GM19324 (cell line): ENCODE data around the gene SEC22B.
"Not testable (repeated sequence)": the region's sequence is repeated elsewhere in the genome, so short reads cannot be mapped to it uniquely, and the experiment has no call there.

Source experiments
- ATAC-seq: cut with Tn5 transposase; IDR thresholded peaks from one replicate; pipeline ENCODE4 v1.9.1; 2021; ENCODE audit warnings: mild to moderate bottlenecking, moderate library complexity; ENCODE audit not compliant: unreplicated experiment, low FRiP score

Gene SEC22B

DNA sequence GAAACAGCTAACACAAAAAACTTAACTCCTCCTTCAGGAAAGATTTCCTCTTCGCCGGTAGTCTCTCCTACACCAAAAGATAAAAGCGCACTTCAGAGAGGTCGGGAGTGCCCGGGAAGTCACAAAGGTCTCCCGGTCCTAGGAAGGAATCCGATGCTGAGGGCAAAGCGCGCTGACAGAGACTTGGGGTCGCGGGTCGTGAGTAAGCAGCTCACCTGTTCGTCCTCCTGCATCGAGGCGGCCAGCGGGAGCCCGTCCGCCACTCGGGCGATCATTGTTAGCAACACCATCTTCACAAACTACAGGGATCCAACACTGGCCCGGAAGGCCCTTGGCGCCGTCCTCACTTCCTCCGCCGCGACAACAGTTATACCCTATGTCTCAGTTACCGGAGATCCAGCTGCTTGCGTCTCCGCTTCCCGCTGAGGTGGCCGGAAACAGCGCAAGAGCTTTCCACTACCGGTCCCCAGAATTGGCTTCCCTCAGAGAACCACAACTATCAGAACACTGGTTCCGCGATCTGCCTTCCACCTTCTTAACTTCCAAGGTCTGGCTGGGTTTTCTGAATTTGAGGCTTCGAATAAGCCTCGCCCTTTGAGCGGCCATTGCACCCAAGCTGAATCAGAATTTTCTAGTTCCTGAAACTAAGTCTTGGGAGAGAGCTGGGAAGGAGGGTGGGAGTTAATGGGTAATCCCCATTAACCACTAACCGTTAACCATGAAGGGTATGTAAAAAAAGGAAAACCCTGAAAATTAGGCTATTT is at the start of gene SEC22B:
Gene SEC22B (minus strand): TSS at position 429 of the 764 bp plus-strand sequence. CDS start 139 bp downstream, at position 290.
- ATAC-seq, result peak; percentile 96

DNA sequence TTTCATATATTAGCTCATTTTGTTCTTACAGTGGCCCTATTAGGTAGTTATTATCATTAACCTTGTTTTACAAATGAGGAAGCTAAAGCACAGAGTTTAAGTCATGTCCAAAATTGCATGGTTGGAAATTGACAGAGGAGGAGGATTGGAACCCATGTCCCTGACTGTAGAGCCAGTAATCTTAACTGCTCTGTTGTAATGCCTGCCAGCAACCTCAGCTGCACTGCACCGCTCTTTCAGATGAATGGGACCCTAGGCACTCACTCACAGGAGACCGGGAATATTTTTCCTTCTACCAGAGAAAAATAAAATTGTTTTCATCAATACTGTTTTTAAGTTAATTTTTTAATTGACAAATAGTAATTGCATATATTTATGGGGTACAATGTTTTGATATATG is 41.6 kb upstream of the SEC22B start:
- ATAC-seq, result not testable (repeated sequence)

GRCh38 chr1:120217175-120217929 is 41.0 kb upstream of the SEC22B start:
- ATAC-seq, result not testable (repeated sequence)

DNA sequence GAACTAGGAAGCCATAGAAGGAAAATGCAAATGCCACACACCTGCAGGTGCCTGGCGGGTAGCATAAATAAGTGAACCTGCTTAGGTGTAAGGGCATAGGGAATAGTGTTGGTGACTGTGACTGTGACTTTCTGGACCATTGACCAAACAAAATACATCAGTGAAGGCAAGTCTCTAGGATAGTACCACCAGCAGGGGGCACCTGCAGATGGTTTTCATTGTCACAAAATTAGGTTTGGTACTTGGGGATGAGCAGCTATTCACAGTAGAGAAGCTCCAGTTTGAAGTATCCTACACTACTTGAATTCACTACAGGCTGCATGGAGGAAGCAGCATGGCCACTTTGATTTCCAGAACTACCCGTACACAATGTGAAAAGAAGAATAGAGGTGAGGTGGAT is 37.3 kb upstream of the SEC22B start:
- ATAC-seq, result not testable (repeated sequence)

- ATAC-seq, result not testable (repeated sequence)
Measured at GRCh38 chr1:120210754-120211153, 34.4 kb upstream of the SEC22B start.

DNA sequence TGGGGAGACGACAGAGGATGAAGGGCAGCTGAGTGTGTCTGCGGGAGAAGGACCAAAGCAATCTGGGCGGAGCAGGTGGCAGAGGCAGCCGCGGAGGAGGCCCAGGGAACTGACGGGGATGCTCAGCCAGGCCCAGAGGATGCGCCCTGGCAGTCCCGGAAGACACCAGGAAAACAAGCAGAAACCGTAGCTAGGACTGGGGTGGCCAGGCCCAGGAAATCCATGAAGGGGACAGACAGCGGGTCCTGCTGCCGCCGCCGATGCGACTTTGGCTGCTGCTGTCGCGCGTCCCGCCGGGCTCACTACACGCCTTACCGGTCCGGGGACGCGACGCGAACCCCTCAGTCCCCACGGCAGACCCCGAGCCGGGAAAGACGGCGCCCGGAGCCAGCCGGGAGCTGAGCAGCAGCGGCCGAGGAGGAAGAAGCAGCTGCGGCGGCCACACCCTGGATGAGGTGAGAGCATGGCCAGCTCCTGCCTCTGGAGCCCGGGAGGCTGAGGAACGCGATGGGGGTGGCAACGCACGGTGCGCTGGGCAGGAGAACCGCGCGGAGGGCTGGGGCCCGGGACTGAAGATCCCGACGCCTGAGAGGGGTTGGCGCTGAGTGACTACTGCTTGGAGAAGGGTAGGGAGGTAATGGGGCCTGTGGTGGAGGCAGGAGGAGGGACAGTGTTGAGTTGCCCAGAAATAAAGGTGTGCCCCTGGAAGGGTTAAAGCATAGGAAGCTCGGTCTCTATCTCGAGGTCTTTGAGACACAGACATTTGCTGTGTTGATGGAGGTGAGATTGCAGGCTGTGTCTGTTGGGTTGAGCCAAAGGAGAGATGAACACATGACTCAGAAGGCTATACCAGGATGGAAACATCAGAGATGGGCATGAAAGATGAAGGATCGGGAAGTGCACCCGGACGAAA is 20.8 kb upstream of the SEC22B start:
- ATAC-seq, result not testable (repeated sequence)

GRCh38 chr1:120188626-120189025 is 12.3 kb upstream of the SEC22B start:
- ATAC-seq, result not testable (repeated sequence)

GRCh38 chr1:120182176-120182707 is 5.9 kb upstream of the SEC22B start:
- not testable (repeated sequence) for ATAC-seq

DNA sequence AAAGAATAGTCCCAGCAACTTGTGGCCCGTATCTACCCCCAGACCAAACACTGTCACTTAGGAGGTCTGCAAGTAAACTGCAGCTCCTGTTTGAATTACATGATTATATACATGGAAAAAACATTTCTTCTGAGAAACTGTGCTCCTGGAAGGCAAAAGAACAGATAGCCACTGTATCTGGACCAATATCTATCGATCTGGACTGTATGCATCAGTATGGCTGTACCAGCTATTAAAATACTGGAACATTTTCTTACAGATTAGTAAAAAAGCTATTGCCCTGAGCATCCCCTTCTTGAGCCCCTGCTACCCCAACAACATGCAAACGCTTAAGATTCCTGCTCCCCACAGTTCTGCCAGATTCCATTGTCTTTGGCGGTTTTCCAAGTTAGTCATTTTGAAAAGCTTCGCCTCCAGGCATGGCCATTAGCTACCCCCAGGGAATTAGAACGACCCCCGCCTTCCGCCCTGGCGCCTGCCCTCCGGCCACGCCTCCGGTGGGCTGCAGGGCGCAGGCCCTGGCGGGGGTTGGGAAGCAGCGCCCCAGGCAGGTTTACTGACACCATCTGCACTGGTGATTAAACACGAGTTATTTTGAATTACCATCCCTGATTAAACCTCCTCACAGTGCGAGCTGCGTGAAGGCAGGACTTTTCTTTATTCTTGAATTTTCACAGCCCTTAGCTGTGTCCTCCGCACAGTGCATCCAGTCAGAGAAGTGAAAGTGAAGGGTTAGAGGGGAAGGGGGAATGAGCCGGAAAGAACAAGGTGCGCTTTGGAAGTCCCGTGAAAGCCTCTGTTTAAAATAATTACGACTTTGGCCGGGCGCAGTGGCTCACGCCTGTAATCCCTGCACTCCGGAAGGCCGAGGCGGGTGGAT is 3.7 kb upstream of the SEC22B start:
- not testable (repeated sequence) for ATAC-seq

DNA sequence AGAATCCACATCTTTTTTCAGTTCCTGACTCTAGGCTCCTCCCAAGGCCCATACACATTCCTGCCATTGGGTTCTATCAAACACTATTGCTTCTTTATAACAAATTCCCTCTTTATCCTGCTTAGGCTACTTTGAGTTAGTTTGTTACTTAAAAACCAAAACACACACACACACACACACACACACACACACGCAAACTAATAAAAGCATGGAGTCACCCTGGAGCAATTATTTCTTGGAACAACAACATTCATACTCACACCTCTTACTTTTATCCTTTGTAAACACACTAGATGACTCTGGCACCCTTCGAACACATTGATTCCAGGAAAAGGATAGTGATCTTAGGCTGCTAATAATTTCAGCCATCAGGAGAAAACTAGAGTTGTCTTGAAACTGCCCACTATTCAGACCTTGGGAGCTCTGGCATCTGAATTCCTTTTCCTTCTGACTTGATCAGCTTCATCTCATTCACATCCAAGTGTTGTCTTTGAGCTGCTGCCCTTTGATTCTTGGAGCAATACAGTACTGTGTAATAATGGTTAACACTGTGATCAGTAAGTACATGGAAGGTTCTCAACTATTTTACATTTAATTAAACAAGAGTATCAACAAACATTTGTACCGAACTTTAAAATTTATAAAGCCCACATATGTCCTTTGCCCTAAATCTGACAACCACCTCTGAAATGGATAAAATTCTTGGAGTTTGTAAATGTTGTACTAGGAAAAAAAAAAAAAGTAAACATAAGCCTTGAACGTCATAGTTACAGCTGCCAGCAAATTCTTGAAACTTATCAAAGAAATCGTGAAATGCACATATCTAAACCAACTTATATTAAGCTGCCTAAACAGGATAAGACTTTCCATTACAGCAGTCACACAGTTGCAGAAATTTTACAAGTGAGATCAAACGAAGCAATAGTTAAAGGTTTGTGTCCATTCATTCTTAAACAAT is 2.8 kb upstream of the SEC22B start:
- no peak for ATAC-seq

DNA sequence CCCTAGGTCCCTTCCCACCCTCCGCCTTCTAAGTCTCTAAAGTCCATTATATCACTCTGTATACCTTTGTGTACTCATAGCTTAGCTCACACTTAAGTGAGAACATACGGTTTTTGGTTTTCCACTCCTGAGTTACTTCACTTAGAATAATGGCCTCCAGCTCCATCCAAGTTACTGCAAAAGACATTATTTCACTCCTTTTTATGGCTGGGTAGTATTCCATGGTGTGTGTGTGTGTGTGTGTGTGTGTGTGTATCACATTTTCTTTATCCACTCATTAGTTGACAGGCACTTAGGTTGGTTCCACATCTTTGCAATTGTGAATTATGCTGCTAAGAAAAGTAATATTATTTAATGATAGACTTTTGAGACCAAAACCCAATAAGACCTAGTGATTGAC is 1.7 kb upstream of the SEC22B start:
- ATAC-seq, result not testable (repeated sequence)

DNA sequence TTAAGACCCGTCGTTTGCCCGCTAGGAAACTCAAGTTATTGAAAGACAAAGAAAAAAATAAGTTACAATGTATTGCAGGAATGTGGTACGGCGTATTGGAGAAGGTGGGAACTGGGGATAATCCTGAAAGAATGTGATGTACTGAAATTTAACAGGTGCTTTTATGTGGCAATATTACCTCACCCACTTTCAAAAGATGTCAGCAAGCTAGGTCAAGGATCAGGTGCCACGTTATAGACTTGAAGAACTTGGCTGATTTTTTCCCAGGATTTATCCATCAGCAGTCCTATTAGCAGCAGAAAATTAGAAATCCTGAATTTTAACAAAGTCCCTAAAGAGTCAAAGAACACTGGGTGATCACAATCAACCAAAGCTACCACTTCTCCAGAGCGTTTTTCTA is 632 bp downstream of the SEC22B start:
- not testable (repeated sequence) for ATAC-seq

DNA sequence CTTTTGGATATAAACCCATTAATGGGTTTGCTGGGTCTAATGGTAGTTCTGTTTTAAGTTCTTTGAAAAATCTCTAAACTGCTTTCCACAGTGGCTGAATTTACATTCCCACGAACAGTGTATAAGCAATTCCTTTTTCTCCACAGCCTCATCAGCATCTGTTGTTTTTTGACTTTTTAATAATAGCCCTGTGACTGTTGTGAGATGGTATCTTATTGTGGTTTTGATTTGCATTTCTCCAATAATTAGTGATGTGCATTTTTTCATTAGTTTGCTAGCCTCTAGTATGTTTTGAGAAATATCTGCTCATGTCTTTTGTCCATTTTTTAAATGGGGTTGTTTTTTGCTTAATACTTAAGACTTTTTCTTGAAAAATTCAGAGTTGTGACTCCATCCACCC is 11.6 kb downstream of the SEC22B start:
- ATAC-seq, result not testable (repeated sequence)

- not testable (repeated sequence) for ATAC-seq
Measured at GRCh38 chr1:120162015-120162414, 14.3 kb downstream of the SEC22B start.

- ATAC-seq, result not testable (repeated sequence)
Measured at GRCh38 chr1:120158495-120158894, 17.8 kb downstream of the SEC22B start.

DNA sequence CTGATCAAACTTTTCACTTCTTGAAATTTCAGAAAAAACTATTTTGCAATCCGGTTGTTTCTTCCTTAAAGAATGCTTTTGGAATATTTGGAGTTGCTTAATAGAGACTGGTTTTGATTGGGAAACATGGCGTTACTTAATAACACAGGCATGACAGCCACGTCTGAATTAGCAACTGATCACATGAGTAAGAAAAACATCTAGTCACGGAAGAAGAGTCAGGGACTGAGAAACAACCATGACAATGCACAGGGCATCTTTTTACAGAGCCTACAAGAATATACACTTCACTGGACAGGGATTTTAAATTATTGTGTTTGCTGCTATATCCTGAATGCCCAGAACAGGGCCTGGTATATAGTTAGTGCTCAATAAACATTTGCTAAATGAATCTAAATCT is 18.2 kb downstream of the SEC22B start:
- not testable (repeated sequence) for ATAC-seq

DNA sequence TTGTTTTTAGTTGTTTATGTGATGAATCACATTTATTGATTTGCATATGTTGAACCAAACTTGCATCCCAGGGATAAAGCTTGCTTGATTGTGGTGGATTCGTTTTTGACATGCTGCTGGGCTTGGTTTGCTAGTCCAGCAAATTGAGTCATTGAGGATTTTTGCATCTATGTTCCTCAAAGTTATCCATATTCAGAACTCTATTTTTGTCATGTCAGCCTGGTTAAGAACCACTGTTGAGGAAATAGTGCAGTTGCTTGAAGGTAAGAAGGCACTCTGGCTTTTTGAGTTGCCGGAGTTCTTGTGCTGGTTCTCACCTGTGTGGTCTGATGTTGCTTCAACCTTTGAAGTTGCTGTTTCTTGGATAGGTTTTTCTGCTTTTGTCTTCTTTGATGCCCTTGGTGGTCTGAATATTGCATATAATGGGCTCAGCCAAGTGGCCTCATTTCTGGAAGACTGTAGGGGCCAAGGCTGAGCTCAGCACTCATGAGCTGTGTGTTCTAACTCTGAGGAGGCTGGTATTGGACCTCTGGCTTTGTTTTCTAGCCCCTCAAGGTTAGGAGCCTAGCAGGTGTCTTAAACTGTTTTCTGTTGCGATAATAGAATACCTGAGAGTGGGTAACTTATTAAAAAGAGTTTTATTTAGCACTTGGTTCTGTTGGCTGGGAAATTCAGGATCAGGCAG is 26.0 kb downstream of the SEC22B start:
- ATAC-seq, result not testable (repeated sequence)
